Small intestine (tissue), 7 donors: ENCODE measurements around the gene ACSM2A. TPM values are rescaled to one million over a fixed set of nuclear protein-coding genes. Genes with fewer than 3 reads are reported as not detected.
"Not testable (repeated sequence)": the region's sequence is repeated elsewhere in the genome, so short reads cannot be mapped to it uniquely, and the experiment has no call there.

Source experiments
- DNase-seq, 2 donors: peaks; one replicate each; pipeline versions ENCODE4 v3.0.0 to v3.0.0-alpha.2; 2013
- FAIRE-seq: peaks from 2 replicates; lab custom pipeline; 2012; peaks lifted over from hg19 to GRCh38; lab: Jason Lieb, UNC
- H3K27ac ChIP-seq, 3 donors: one replicate each; pipeline ENCODE4 v1.5.1; 2013; ENCODE audit warnings: low read length in 2 of 3, mild to moderate bottlenecking in 2 of 3, control low read depth in 1 of 3, inconsistent platforms in 1 of 3, low read depth in 1 of 3, moderate library complexity in 1 of 3
- H3K27me3 ChIP-seq, 3 donors: one replicate each; pipeline ENCODE4 v1.6.1; 2013; ENCODE audit warnings: low read length in 3 of 3, inconsistent platforms in 1 of 3; ENCODE audit not compliant: control insufficient read depth in 3 of 3, insufficient read depth in 3 of 3
- H3K36me3 ChIP-seq, 3 donors: one replicate each; pipeline ENCODE4 v1.6.1; 2013; ENCODE audit warnings: low read length in 3 of 3, inconsistent platforms in 1 of 3, low read depth in 1 of 3, mild to moderate bottlenecking in 1 of 3, moderate library complexity in 1 of 3; ENCODE audit not compliant: control insufficient read depth in 3 of 3, insufficient read depth in 2 of 3
- H3K4me1 ChIP-seq, 3 donors: one replicate each; pipeline ENCODE4 v1.6.1; 2013; ENCODE audit warnings: low read length in 2 of 3, inconsistent platforms in 1 of 3, low read depth in 1 of 3, mild to moderate bottlenecking in 1 of 3, moderate library complexity in 1 of 3; ENCODE audit not compliant: control insufficient read depth in 3 of 3, insufficient read depth in 2 of 3
- H3K4me3 ChIP-seq, 3 donors: one replicate each; pipeline ENCODE4 v1.5.1; 2013; ENCODE audit warnings: low read length in 3 of 3, control low read depth in 1 of 3, inconsistent platforms in 1 of 3, low read depth in 1 of 3, mild to moderate bottlenecking in 1 of 3, moderate library complexity in 1 of 3
- H3K9me3 ChIP-seq, 2 donors: one replicate each; pipeline ENCODE4 v1.6.1; 2013; ENCODE audit warnings: low read depth in 1 of 2, low read length in 1 of 2; ENCODE audit not compliant: control insufficient read depth in 2 of 2, insufficient read depth in 1 of 2
- WGBS, 3 donors: extraction: QIAGEN DNeasy Blood & Tissue Kit; methylation state at CpG; one replicate each; pipeline ENCODE4 v1.1.7; 2013; 5-methylcytosine and 5-hydroxymethylcytosine counted together
- polyA plus RNA-seq, 4 donors: library from polyadenylated mRNA; stranded (reverse) in 3 of 4; unstranded in 1 of 4; fragments of 200-250 nt in 3 of 4; fragments of 120-200 nt in 1 of 4; gene quantifications; one replicate each; pipeline versions ENCODE4 v1.2.1 to v1.2.3, GENCODE V29; 2013
- donor health status: healthy with polysubstance abuse.
- donor health status: control.
- donor health status: control.
- donor health status: Bipolar disorder and iron deficiency.
- donor health status: healthy.

The ACSM2A gene
- polyA plus RNA-seq, 4 donors = 0.07 TPM; not detected in 2

DNA sequence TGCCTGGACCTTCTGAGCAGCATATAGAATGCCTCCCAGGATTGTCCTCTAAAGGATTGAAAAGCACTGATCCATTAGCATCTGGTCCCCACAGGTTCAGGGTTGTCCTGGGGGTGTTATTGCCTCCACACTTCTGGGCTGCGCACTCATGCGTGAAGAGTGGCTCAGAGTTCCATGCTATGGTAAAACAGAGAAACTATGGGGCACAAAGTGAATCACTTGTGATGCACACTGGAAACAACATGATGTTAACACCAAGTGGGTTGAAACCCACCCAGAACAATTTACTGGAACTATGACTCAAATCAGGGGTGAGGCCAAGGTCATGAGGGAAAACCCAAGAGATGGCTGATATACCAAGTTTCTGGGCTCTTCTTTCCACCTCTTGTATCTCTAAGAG lies 18.6 kb downstream of the ACSM2A start:
- 83 to 91% (median 89%) methylated on average over 2 of the region's 2 CpGs for WGBS, 3 donors

DNA sequence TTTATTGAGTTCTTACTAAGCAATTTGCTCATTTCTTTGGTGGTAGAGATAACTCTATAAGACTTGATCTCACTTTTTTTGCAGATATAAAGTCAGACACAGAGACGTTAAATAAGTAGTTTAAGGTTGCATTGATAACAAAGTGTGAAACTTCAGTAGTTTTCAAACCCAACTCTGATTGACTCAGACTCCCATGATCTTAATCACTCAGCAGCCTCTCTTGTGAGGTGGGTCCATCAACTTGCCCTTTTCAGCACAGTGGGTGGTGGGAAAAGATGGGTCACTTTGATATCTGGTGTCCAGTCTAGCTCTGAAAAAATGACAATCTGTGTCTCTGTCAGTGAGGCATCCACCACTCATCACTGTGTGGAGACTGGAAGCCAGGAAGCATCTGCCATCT lies 19.4 kb downstream of the ACSM2A start:
- not testable (repeated sequence) for H3K27ac ChIP-seq, DNase-seq, H3K9me3 ChIP-seq, H3K36me3 ChIP-seq, H3K4me3 ChIP-seq, H3K4me1 ChIP-seq, H3K27me3 ChIP-seq, FAIRE-seq
- WGBS, 3 donors = 72 to 90% (median 73%) methylated on average over 1 of the region's 1 CpG

More for the DNA sequence above, 18.6 kb downstream of the ACSM2A start:
- not testable (repeated sequence) for H3K27me3 ChIP-seq, FAIRE-seq, H3K4me3 ChIP-seq, DNase-seq, H3K27ac ChIP-seq, H3K9me3 ChIP-seq, H3K36me3 ChIP-seq, H3K4me1 ChIP-seq

DNA sequence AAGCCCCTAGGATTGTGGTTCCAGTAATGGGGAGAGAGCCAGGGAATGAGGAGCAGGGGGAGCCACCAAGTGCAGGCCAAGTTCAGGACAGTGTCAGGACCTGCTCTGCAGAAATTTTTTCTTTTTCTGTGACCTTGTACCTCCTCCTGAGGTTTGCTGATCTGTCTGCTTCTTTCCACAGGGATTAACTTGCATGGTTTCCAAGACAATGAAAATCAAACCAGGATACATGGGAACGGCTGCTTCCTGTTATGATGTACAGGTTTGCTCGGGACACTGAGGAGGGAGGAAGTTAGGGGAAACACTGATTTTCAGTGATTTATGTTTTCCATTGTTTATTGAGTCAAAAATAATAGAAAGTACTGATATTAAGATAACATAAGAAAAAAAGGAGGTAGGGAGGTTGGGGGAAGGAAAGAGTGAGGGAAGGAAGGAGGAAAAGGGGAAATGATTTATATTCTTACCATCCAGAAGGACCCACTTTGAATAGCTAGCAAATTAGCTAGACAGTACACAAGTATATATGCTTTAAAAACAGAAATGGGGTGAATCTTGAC lies 25.9 kb downstream of the ACSM2A start:
- not testable (repeated sequence) for DNase-seq, FAIRE-seq, H3K36me3 ChIP-seq, H3K4me1 ChIP-seq, H3K27ac ChIP-seq, H3K9me3 ChIP-seq, H3K4me3 ChIP-seq, H3K27me3 ChIP-seq
- WGBS, 3 donors = 40 to 74% (median 53%) methylated on average over 1 to 2 of the region's 2 CpGs

DNA sequence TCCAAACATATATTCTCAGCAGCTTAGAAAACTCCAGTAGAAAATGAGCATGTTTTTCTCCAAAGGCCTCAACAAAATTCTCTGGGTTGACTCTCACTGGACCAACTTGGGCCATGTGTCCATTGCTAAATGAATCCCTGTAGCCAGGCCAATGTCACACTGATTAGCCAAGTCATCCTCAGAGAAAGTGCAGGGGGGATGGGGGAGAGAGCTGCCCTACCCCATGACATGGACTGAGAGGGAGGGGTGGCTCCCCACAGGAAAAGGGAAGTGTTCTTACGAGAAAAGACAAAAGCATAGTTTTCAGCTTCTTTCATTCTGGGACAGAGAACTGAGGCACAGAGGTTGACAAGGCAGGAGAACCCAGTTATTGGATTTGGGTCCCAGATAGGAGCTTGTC lies 32.7 kb downstream of the ACSM2A start:
- not testable (repeated sequence) for H3K36me3 ChIP-seq, FAIRE-seq, H3K27me3 ChIP-seq, H3K4me3 ChIP-seq, H3K9me3 ChIP-seq, H3K27ac ChIP-seq, DNase-seq, H3K4me1 ChIP-seq
- 67% methylated on average over 1 of the region's 1 CpG; no CpG with 5 or more reads in 2 of the 3 donors for WGBS, 3 donors

DNA sequence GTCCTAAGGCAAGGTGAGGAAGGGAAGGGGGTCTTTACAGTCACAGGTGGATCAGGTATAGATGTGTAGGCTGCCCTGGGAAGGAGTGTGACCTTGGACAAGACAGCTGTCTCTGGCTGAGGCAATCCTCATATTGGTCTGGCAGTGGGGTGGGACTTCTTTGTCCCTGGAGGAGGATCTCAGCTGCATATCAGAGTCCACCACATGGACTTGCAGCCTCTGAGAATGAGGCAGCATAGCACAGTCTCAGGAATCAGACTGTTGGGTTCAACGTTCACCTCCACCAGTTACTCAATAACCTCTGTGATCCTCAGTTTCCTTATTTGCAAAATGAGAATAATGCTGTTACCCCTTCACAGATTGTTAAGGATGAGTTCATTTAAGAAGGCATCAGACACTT lies 33.4 kb downstream of the ACSM2A start:
- Histone ChIP-seq H3K4me1 (peaks cover 0 to 3% (median 0%) of the 10 kb centered on the region in 3 donors), H3K27ac (peak overlapping the region in 1 of 3 donors; percentile 53), H3K27me3 (no peaks in the 10 kb centered on the region), H3K9me3 (no peaks in the 10 kb centered on the region), H3K4me3 (no peak overlapping the region), H3K36me3 (no peaks in the 10 kb centered on the region)
- FAIRE-seq (no peak), DNase-seq (peak in 1 of 2 donors; percentile 55)
- WGBS, 3 donors = 10 to 51% (median 30%) methylated on average over 1 of the region's 1 CpG

DNA sequence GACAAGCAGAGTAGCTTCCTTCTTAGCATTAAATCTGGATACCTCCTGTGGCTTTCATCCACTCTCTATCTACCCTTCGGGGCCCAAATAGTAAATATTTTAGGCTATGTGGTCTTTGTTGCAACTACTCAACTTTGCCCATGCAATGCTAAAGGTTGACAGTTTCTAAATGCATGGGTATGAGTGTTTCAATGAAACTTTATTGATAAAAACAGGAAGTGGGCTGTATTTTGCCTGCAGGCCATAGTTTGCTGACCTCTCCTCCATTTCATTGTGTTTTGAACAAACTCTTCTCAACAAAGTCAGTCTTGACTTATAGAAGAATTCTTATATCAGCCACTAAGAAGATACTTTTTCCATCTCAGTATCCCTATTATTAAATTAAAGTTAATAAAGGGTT lies 34.1 kb downstream of the ACSM2A start:
- no peaks in the 10 kb centered on the region for H3K27me3 ChIP-seq
- H3K4me1 ChIP-seq = peaks cover 0 to 3% (median 0%) of the 10 kb centered on the region in 3 donors
- 74 to 89% (median 80%) methylated on average over 1 of the region's 1 CpG for WGBS, 3 donors
- H3K4me3 ChIP-seq = no peak overlapping the region
- H3K9me3 ChIP-seq = no peaks in the 10 kb centered on the region
- H3K27ac ChIP-seq = no peak overlapping the region
- FAIRE-seq (no peak), DNase-seq (no peak)
- no peaks in the 10 kb centered on the region for H3K36me3 ChIP-seq

DNA sequence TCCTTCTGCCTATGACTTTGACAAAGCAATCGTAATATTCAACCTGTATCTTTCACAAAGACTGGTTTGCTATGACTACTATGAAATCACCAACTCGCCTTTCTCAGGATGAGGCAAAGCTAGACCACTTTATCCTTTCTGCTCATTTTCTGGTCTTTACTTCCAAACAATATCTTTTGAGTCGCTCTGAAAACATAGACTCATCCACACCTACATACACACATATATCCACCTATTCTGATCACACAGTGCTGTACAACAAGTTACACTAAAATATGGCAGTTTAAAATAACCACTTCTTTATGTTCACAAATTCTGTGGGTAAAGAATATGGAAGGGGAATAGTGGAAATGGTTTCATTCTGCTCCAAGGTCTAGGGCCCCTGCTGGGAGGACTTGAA lies 39.7 kb downstream of the ACSM2A start:
- FAIRE-seq = not testable (repeated sequence)

DNA sequence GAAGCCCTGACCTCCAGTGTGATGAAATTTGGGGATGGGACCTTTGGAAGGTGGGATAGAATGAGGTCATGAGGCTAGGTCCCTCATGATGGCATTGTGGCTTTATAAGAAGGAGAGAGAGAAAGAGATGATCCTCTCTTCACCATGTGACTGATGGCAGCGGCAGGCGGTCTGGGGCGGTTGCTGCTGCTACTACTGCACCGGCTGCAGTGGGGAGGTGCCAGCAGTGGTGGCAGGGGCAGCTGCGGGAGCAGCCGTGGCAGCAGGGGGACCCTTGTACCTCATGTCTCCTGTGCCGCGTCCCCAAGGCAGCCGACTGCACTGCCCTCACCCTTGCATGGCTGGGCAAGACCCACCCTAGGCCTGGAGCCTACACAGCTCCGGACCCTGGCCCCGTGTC lies 40.1 kb downstream of the ACSM2A start:
- not testable (repeated sequence) for H3K4me1 ChIP-seq, H3K4me3 ChIP-seq, H3K27ac ChIP-seq, FAIRE-seq, H3K27me3 ChIP-seq, DNase-seq, H3K36me3 ChIP-seq, H3K9me3 ChIP-seq
- no CpG with 5 or more reads among the region's 11 CpGs for WGBS, 3 donors

More for the DNA sequence above, 39.7 kb downstream of the ACSM2A start:
- H3K4me3 ChIP-seq, H3K36me3 ChIP-seq, H3K27me3 ChIP-seq, H3K4me1 ChIP-seq, DNase-seq, H3K27ac ChIP-seq, H3K9me3 ChIP-seq: not testable (repeated sequence)
- WGBS, 3 donors = no CpG with 5 or more reads among the region's 3 CpGs

DNA sequence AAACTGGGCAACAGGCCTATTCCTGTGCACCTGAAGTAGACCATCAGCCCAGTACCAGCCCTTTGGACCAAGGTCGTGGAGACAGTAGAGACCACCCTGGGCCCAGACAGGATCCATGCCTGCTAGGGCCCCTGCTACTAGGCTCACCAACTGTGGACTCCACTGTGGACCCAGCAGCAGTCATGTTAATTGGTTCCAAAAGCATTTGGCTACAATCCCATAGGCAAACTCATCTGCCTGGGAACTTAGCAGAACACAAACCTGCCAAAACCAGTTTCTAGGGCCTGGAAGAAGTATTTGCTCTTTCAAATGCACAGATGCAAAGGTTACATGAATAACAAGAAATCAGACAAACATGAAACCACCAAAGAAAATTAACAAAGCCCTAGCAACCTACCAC lies 53.1 kb downstream of the ACSM2A start:
- H3K4me1 ChIP-seq = no peaks in the 10 kb centered on the region
- no peaks in the 10 kb centered on the region for H3K27me3 ChIP-seq
- DNase-seq = no peak
- no peak for FAIRE-seq
- peaks cover 0 to 20% of the 10 kb centered on the region in 2 donors for H3K9me3 ChIP-seq
- 64 to 80% (median 64%) methylated on average over 1 of the region's 1 CpG for WGBS, 3 donors
- no peak overlapping the region for H3K4me3 ChIP-seq
- no peaks in the 10 kb centered on the region for H3K36me3 ChIP-seq
- no peak overlapping the region for H3K27ac ChIP-seq
